CD4-positive, CD25-positive, alpha-beta regulatory T cell (primary cell): ENCODE data around the gene RAX2. TPM values are rescaled to one million over a fixed set of nuclear protein-coding genes. Genes with fewer than 3 reads are reported as not detected.
A peak's percentile ranks its signal among the peaks of the same experiment; 100 is the strongest.

Experiments
- ATAC-seq, 2 donors: fragments of 150-1000 bp; cut with Tn5 transposase; one replicate each; pipeline ENCODE4 v1.10.0; 2021; ENCODE audit warnings: low read depth in 2 of 2, moderate number of reproducible peaks in 2 of 2, moderate library complexity in 1 of 2
- DNase-seq, 3 donors: peaks; one replicate each; pipeline versions ENCODE4 v3.0.0 to v3.0.0-alpha.2; 2012 to 2022; ENCODE audit warnings: mixed read lengths in 1 of 3
- H3K27ac ChIP-seq: one replicate; pipeline ENCODE4 v1.7.0; 2013; ENCODE audit warnings: mild to moderate bottlenecking, low read length; ENCODE audit not compliant: insufficient read depth, poor library complexity, severe bottlenecking
- H3K27me3 ChIP-seq: one replicate; pipeline ENCODE4 v1.7.0; 2013; ENCODE audit warnings: low read length; ENCODE audit not compliant: control insufficient read depth, insufficient read depth
- H3K36me3 ChIP-seq: one replicate; pipeline ENCODE4 v1.7.0; 2013; ENCODE audit warnings: mild to moderate bottlenecking, low read length, moderate library complexity; ENCODE audit not compliant: control insufficient read depth, insufficient read depth
- H3K4me1 ChIP-seq: 2 replicates; pipeline ENCODE4 v1.7.0; 2013; ENCODE audit warnings: mild to moderate bottlenecking, low read length; ENCODE audit not compliant: insufficient read depth, control insufficient read depth, poor library complexity, severe bottlenecking
- H3K4me3 ChIP-seq: one replicate; pipeline ENCODE4 v1.7.0; 2013; ENCODE audit warnings: low read depth, mild to moderate bottlenecking, low read length, moderate library complexity
- H3K9me3 ChIP-seq, 2 experiments: 1 replicate in 1 of 2; 2 replicates in 1 of 2; pipeline ENCODE4 v1.7.0; 2013; ENCODE audit warnings: low read length in 2 of 2, mild to moderate bottlenecking in 1 of 2, moderate library complexity in 1 of 2; ENCODE audit not compliant: control insufficient read depth in 2 of 2
- H3K27ac Mint-ChIP-seq, 3 donors: one replicate each; pipeline ENCODE4 v1.8.0; 2020 to 2022; ENCODE audit warnings: mild to moderate bottlenecking in 3 of 3, mixed read lengths in 3 of 3, moderate library complexity in 2 of 3
- H3K27me3 Mint-ChIP-seq: one replicate; pipeline ENCODE4 v1.8.0; 2022; ENCODE audit warnings: mild to moderate bottlenecking, mixed read lengths
- H3K36me3 Mint-ChIP-seq: one replicate; pipeline ENCODE4 v1.8.0; 2020; ENCODE audit warnings: mixed read lengths
- H3K4me1 Mint-ChIP-seq, 4 donors: one replicate each; pipeline ENCODE4 v1.8.0; 2020 to 2022; ENCODE audit warnings: mixed read lengths in 4 of 4, mild to moderate bottlenecking in 1 of 4
- H3K4me3 Mint-ChIP-seq, 4 donors: one replicate each; pipeline ENCODE4 v1.8.0; 2020 to 2022; ENCODE audit warnings: mild to moderate bottlenecking in 4 of 4, mixed read lengths in 4 of 4, moderate library complexity in 3 of 4
- H3K9me3 Mint-ChIP-seq, 7 donors: one replicate each; pipeline ENCODE4 v1.8.0; 2020 to 2022; ENCODE audit warnings: mixed read lengths in 7 of 7, mild to moderate bottlenecking in 3 of 7, moderate library complexity in 2 of 7
- polyA plus RNA-seq, 4 donors: library from polyadenylated mRNA; unstranded; fragments of 300-500 nt; fragmentation: Illumina TruSeq; gene quantifications; one replicate each; pipeline ENCODE4 v1.2.3, GENCODE V29; 2021
- total RNA-seq: library from RNA; stranded (reverse); gene quantifications from one replicate; pipeline ENCODE4 v1.2.3, GENCODE V29; 2022

The RAX2 gene
- total and polyA plus RNA-seq, 5 donors from 2014 or later: 0.08 to 0.09 TPM; not detected in 3

DNA sequence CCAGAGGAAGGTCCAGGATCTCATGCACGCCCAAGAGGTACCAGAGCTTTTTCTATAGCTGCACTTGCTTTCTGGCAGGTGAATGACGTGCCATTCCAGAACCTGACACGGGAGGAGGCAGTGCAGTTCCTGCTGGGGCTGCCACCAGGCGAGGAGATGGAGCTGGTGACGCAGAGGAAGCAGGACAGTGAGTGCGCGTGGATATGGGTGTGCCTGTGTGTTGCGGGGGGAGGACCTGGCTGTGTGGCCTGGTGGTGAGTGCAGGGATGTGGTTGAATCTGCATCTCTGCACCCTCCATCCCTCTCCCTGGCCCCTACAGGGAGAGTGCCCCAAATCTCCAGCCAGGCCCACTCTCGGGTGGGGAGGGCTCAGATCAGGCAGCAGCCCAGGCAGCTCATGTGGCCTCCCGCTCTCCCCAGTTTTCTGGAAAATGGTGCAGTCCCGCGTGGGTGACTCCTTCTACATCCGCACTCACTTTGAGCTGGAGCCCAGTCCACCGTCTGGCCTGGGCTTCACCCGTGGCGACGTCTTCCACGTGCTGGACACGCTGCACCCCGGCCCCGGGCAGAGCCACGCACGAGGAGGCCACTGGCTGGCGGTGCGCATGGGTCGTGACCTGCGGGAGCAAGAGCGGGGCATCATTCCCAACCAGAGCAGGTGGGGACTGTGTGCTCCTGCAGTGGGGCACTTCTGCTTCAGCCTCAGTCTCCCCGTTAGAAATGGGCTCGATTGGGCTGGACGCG is 33.4 kb downstream of the RAX2 start:
- ATAC-seq (no peak), DNase-seq (peak in 1 of 3 donors; percentile 33)
- peak overlapping the region; percentile 60 for H3K27ac ChIP-seq
- peaks cover 7 to 34% (median 20%) of the 10 kb centered on the region in 4 donors for H3K4me1 Mint-ChIP-seq
- H3K36me3 Mint-ChIP-seq: peaks cover 32% of the 10 kb centered on the region
- peak overlapping the region; percentile 96 to 99 (median 97) for H3K27ac Mint-ChIP-seq
- H3K9me3 Mint-ChIP-seq: peaks cover 0 to 2% (median 0%) of the 10 kb centered on the region in 7 donors
- H3K4me3 Mint-ChIP-seq: peak overlapping the region; percentile 71 to 87 (median 74)
- no peaks in the 10 kb centered on the region for H3K27me3 Mint-ChIP-seq
- no peaks in the 10 kb centered on the region for H3K9me3 ChIP-seq
- no peaks in the 10 kb centered on the region for H3K27me3 ChIP-seq
- H3K36me3 ChIP-seq: peaks cover 20% of the 10 kb centered on the region
- H3K4me3 ChIP-seq: no peak overlapping the region
- peaks cover 24% of the 10 kb centered on the region for H3K4me1 ChIP-seq

DNA sequence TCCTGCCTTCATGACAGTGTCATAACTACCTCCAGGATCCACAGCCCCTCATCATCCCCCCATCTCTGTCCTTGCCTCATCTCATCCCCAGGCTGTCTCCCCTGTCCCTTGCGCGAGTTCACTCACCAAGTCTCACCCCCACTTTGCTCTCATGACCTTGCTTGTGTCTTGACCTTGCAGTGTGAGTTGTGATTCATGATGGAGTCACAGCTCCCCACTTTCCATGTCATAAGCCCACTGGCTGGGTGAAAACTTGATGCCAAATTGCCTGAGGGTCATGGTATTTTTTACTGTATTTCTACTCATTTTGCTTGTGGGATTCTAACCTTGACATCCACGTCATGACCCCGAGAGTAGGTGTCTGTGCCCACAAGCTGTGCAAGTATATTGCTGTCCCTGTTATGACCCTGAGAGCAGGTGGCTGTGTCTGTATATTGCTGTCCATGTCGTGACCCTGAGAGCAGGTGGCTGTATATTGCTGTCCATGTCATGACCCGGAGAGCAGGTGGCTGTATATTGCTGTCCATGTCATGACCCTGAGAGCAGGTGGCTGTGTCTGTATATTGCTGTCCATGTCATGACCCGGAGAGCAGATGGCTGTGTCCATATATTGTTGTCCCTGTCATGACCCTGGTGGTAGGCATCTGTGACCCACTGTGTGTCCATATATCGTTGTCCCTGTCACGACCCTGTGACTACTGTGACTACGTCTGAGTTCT is 34.4 kb downstream of the RAX2 start:
- H3K27me3 Mint-ChIP-seq: no peaks in the 10 kb centered on the region
- H3K27ac ChIP-seq: no peak overlapping the region
- no peak overlapping the region for H3K4me3 ChIP-seq
- peaks cover 20% of the 10 kb centered on the region for H3K36me3 ChIP-seq
- H3K36me3 Mint-ChIP-seq: peaks cover 36% of the 10 kb centered on the region
- H3K4me1 Mint-ChIP-seq: peaks cover 7 to 34% (median 20%) of the 10 kb centered on the region in 4 donors
- peaks cover 0 to 2% (median 0%) of the 10 kb centered on the region in 7 donors for H3K9me3 Mint-ChIP-seq
- H3K9me3 ChIP-seq: no peaks in the 10 kb centered on the region
- ATAC-seq (no peak), DNase-seq (no peak)
- no peaks in the 10 kb centered on the region for H3K27me3 ChIP-seq
- peaks cover 24% of the 10 kb centered on the region for H3K4me1 ChIP-seq
- H3K27ac Mint-ChIP-seq: peak overlapping the region; percentile 86 to 97 (median 88)
- peak overlapping the region in 1 of 4 donors; percentile 6 for H3K4me3 Mint-ChIP-seq

DNA sequence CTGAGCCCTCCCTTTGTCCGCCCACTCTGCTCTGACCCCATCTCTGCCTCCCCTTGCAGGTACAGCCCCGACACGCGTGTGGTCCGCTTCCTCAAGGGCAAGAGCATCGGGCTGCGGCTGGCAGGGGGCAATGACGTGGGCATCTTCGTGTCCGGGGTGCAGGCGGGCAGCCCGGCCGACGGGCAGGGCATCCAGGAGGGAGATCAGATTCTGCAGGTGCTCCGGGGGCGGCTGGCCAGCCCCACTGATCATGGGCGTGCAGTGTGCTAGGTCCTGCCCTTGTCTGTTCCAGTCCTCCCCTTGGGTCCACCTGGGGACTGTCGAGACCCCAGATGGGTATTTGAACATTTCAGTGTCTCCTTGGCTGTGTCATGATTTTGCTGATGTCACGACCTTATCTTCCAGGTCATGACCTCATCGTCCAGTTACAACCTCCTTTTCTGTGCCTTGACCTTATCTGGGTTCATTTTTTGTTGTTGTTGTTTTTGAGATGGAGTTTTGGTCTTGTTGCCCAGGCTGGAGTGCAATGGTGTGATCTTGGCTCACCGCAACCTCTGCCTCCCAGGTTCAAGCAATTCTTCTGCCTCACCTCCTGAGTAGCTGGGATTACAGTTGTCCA is 35.8 kb downstream of the RAX2 start:
- Histone ChIP-seq H3K4me1 (peaks cover 24% of the 10 kb centered on the region), H3K9me3 (no peaks in the 10 kb centered on the region), H3K27me3 (no peaks in the 10 kb centered on the region), H3K36me3 (peaks cover 20% of the 10 kb centered on the region), H3K4me3 (no peak overlapping the region), H3K27ac (no peak overlapping the region)
- ATAC-seq (no peak), DNase-seq (no peak)
- no peaks in the 10 kb centered on the region for H3K27me3 Mint-ChIP-seq
- peaks cover 0 to 2% (median 0%) of the 10 kb centered on the region in 7 donors for H3K9me3 Mint-ChIP-seq
- H3K4me3 Mint-ChIP-seq: no peak overlapping the region
- peak overlapping the region in 2 of 3 donors; percentile 78 to 80 for H3K27ac Mint-ChIP-seq
- H3K4me1 Mint-ChIP-seq: peaks cover 7 to 34% (median 20%) of the 10 kb centered on the region in 4 donors
- peaks cover 43% of the 10 kb centered on the region for H3K36me3 Mint-ChIP-seq

DNA sequence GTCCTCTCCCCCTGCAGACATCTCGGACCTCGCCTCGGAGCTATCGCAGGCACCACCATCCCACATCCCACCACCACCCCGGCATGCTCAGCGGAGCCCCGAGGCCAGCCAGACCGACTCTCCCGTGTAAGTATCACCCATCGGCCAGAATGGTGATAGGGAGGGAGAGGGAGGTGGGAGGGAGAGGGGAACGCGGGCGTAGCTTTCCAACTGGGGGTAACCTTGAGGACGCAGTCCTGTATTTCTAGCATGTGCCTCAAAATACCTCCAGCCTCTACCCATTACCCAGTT is 37.8 kb downstream of the RAX2 start:
- peaks cover 0 to 2% (median 0%) of the 10 kb centered on the region in 7 donors for H3K9me3 Mint-ChIP-seq
- ATAC-seq (no peak), DNase-seq (no peak)
- H3K27me3 Mint-ChIP-seq: no peaks in the 10 kb centered on the region
- no peaks in the 10 kb centered on the region for H3K9me3 ChIP-seq
- peaks cover 12% of the 10 kb centered on the region for H3K4me1 ChIP-seq
- H3K36me3 ChIP-seq: peaks cover 20% of the 10 kb centered on the region
- no peak overlapping the region for H3K27ac ChIP-seq
- H3K4me3 Mint-ChIP-seq: peak overlapping the region in 1 of 4 donors; percentile 35
- H3K4me3 ChIP-seq: no peak overlapping the region
- H3K36me3 Mint-ChIP-seq: peaks cover 40% of the 10 kb centered on the region
- no peak overlapping the region for H3K27ac Mint-ChIP-seq
- peaks cover 2 to 26% (median 15%) of the 10 kb centered on the region in 4 donors for H3K4me1 Mint-ChIP-seq
- H3K27me3 ChIP-seq: no peaks in the 10 kb centered on the region

DNA sequence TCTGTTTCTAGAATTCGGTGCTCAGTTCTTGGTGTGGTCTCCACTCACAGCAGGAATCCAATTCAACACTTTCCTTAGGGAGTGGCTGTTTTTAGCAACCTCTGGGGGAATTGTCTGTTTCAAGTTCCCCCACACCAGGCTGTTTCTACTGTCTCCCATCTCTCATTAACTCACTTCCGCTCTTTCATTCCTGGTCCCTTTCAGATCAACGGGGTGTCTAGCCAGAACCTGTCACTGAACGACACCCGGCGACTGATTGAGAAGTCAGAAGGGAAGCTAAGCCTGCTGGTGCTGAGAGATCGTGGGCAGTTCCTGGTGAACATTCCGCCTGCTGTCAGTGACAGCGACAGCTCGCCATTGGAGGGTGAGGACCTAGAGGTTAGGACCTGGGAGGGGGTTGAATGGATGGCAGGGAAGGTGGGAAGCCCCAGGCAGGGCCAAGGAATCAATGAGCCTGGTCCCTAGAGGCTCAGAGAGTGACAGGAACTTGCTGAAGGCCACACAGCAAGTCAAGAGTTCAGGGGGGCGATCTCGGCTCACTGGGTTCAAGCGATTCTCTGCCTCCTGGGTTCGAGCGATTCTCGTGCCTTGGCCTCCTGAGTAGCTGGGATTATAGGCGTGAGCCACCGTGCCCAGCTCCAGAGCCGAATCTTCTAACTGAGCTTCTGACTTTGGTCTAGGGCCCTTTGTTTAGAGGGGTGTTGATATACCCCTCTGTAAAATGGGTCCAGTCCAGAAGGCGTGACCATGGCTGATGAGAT is 38.3 kb downstream of the RAX2 start:
- ATAC-seq (no peak), DNase-seq (no peak)
- no peaks in the 10 kb centered on the region for H3K9me3 ChIP-seq
- Mint-ChIP-seq H3K27ac (peak overlapping the region in 1 of 3 donors; percentile 73), H3K4me1 (peaks cover 0 to 21% (median 12%) of the 10 kb centered on the region in 4 donors), H3K9me3 (peaks cover 0 to 2% (median 0%) of the 10 kb centered on the region in 7 donors), H3K27me3 (no peaks in the 10 kb centered on the region), H3K4me3 (peak overlapping the region in 2 of 4 donors; percentile 35 to 63), H3K36me3 (peaks cover 43% of the 10 kb centered on the region)
- peaks cover 7% of the 10 kb centered on the region for H3K4me1 ChIP-seq
- no peak overlapping the region for H3K27ac ChIP-seq
- H3K4me3 ChIP-seq: no peak overlapping the region
- H3K36me3 ChIP-seq: peaks cover 20% of the 10 kb centered on the region
- H3K27me3 ChIP-seq: no peaks in the 10 kb centered on the region

DNA sequence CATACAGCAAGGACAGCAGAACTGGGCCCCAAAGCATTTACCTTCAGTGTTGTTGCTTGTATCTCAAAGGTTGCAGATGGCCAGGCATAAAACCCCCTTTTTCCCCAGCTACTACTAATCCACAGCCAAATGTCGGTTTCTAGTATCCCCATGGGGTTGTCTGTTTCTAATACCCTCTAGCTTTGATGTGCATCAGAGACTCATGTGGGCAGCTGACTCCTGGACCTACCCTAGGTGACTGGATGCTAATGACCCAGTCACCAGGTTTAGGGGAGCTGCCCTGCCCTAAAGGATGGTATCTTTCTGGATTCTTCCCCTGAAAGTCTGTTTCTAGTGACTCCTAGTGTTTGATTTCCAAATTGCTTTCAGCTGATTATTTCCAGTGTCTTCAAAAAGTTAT is 39.9 kb downstream of the RAX2 start:
- H3K36me3 Mint-ChIP-seq: peaks cover 28% of the 10 kb centered on the region
- no peak overlapping the region for H3K4me3 Mint-ChIP-seq
- ATAC-seq: no peak
- H3K27me3 Mint-ChIP-seq: no peaks in the 10 kb centered on the region
- Histone ChIP-seq H3K36me3 (peaks cover 13% of the 10 kb centered on the region), H3K4me3 (no peak overlapping the region), H3K4me1 (no peaks in the 10 kb centered on the region), H3K27ac (no peak overlapping the region), H3K9me3 (no peaks in the 10 kb centered on the region), H3K27me3 (no peaks in the 10 kb centered on the region)
- no peaks in the 10 kb centered on the region for H3K9me3 Mint-ChIP-seq
- H3K27ac Mint-ChIP-seq: no peak overlapping the region
- H3K4me1 Mint-ChIP-seq: peaks cover 0 to 5% (median under 1%) of the 10 kb centered on the region in 4 donors
- DNase-seq: no peak

DNA sequence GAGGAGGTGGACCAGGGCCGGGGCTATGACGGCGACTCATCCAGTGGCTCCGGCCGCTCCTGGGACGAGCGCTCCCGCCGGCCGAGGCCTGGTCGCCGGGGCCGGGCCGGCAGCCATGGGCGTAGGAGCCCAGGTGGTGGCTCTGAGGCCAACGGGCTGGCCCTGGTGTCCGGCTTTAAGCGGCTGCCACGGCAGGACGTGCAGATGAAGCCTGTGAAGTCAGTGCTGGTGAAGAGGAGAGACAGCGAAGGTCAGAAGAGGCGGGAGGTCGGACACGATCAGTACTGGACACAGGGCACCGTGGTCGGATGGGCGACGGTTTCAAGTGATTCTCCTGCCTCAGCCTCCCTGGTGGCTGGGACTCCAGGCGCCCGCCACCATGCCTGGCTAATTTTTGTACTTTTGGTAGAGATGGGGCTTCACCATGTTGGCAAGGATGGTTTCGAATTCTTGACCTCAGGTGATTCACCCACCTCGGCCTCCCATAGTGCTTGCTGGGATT is 41.5 kb downstream of the RAX2 start:
- Mint-ChIP-seq H3K9me3 (no peaks in the 10 kb centered on the region), H3K36me3 (peaks cover 20% of the 10 kb centered on the region), H3K4me1 (no peaks in the 10 kb centered on the region), H3K27ac (no peak overlapping the region), H3K27me3 (no peaks in the 10 kb centered on the region), H3K4me3 (no peak overlapping the region)
- Histone ChIP-seq H3K4me3 (no peak overlapping the region), H3K9me3 (no peaks in the 10 kb centered on the region), H3K27me3 (no peaks in the 10 kb centered on the region), H3K27ac (no peak overlapping the region), H3K36me3 (peaks cover 6% of the 10 kb centered on the region), H3K4me1 (no peaks in the 10 kb centered on the region)
- no peak for DNase-seq
- no peak for ATAC-seq
